Stimulated activated naive CD8-positive, alpha-beta T cell treated with anti-CD3 and anti-CD28 coated beads, Interleukin-15, amount 100 ng/mL, for 72 hours (primary cell): Measurements from ENCODE around the gene MLST8.

Source experiments
- ATAC-seq: fragments of 150-1000 bp; cut with Tn5 transposase; 2 replicates; pipeline ENCODE4 v1.10.0; 2021; ENCODE audit warnings: mild to moderate bottlenecking, moderate library complexity
- DNase-seq, 2 donors: peaks; one replicate each; pipeline ENCODE4 v3.0.0; 2021 to 2022
- H3K27ac Mint-ChIP-seq, 2 donors: one replicate each; pipeline ENCODE4 v1.8.0; 2022; ENCODE audit warnings: mild to moderate bottlenecking in 2 of 2, mixed read lengths in 2 of 2, moderate library complexity in 2 of 2
- H3K27me3 Mint-ChIP-seq: one replicate; pipeline ENCODE4 v1.8.0; 2022; ENCODE audit warnings: mixed read lengths
- H3K4me1 Mint-ChIP-seq: one replicate; pipeline ENCODE4 v1.8.0; 2022; ENCODE audit warnings: mild to moderate bottlenecking, mixed read lengths
- H3K4me3 Mint-ChIP-seq, 2 donors: one replicate each; pipeline ENCODE4 v1.8.0; 2022; ENCODE audit warnings: mild to moderate bottlenecking in 2 of 2, mixed read lengths in 2 of 2, moderate library complexity in 1 of 2
- H3K9me3 Mint-ChIP-seq, 2 donors: one replicate each; pipeline ENCODE4 v1.8.0; 2022; ENCODE audit warnings: mixed read lengths in 2 of 2

Gene MLST8

GRCh38 chr16:2205104-2205966 lies at the start of gene MLST8:
Gene MLST8 (plus strand): TSS chr16:2205454. CDS start chr16:2206086, 632 bp downstream.
- DNase-seq (peak; percentile 90 to 93), ATAC-seq (peak; percentile 85)
- Mint-ChIP-seq H3K27me3 (peaks cover 4% of the 10 kb centered on the region), H3K4me1 (peaks cover 41% of the 10 kb centered on the region), H3K4me3 (peak within 1 kb of the TSS; percentile 86 to 90), H3K9me3 (no peaks in the 10 kb centered on the region), H3K27ac (peak within 1 kb of the TSS; percentile 95 to 97)

GRCh38 chr16:2155977-2156848 lies 49.0 kb upstream of the MLST8 start:
- DNase-seq, result no peak
- H3K27ac Mint-ChIP-seq, result peak overlapping the region; percentile 83 to 97

GRCh38 chr16:2156849-2157224 lies 48.4 kb upstream of the MLST8 start:
- DNase-seq, result no peak
- H3K4me3 Mint-ChIP-seq, result peak overlapping the region; percentile 85 to 97
- H3K27ac Mint-ChIP-seq, result peak overlapping the region in 1 of 2 donors; percentile 97
- no peak for ATAC-seq
- no peaks in the 10 kb centered on the region for H3K27me3 Mint-ChIP-seq
- H3K9me3 Mint-ChIP-seq, result no peaks in the 10 kb centered on the region
- H3K4me1 Mint-ChIP-seq, result peaks cover 55% of the 10 kb centered on the region

More at GRCh38 chr16:2155977-2156848, 49.0 kb upstream of the MLST8 start:
- no peak for ATAC-seq
- peaks cover 57% of the 10 kb centered on the region for H3K4me1 Mint-ChIP-seq
- H3K4me3 Mint-ChIP-seq, result peak overlapping the region; percentile 85 to 97
- H3K27me3 Mint-ChIP-seq, result no peaks in the 10 kb centered on the region
- H3K9me3 Mint-ChIP-seq, result no peaks in the 10 kb centered on the region

GRCh38 chr16:2157480-2158261 lies 47.6 kb upstream of the MLST8 start:
- Mint-ChIP-seq H3K4me1 (peaks cover 51% of the 10 kb centered on the region), H3K4me3 (peak overlapping the region; percentile 85 to 97), H3K27ac (peak overlapping the region; percentile 57 to 76), H3K27me3 (no peaks in the 10 kb centered on the region), H3K9me3 (no peaks in the 10 kb centered on the region)
- ATAC-seq (no peak), DNase-seq (no peak)

- DNase-seq, result no peak
- H3K27me3 Mint-ChIP-seq, result no peaks in the 10 kb centered on the region
- H3K9me3 Mint-ChIP-seq, result no peaks in the 10 kb centered on the region
- H3K4me3 Mint-ChIP-seq, result no peak overlapping the region
- peak overlapping the region in 1 of 2 donors; percentile 46 for H3K27ac Mint-ChIP-seq
- no peak for ATAC-seq
- H3K4me1 Mint-ChIP-seq, result peaks cover 49% of the 10 kb centered on the region
Observed at GRCh38 chr16:2158262-2158638, 47.0 kb upstream of the MLST8 start.

- H3K9me3 Mint-ChIP-seq, result no peaks in the 10 kb centered on the region
- DNase-seq (no peak), ATAC-seq (no peak)
- H3K27me3 Mint-ChIP-seq, result no peaks in the 10 kb centered on the region
- H3K27ac Mint-ChIP-seq, result peak overlapping the region; percentile 52 to 87
- H3K4me3 Mint-ChIP-seq, result no peak overlapping the region
- peaks cover 47% of the 10 kb centered on the region for H3K4me1 Mint-ChIP-seq
Observed at GRCh38 chr16:2159175-2159838, 45.9 kb upstream of the MLST8 start.

- H3K4me1 Mint-ChIP-seq, result peaks cover 47% of the 10 kb centered on the region
- no peaks in the 10 kb centered on the region for H3K9me3 Mint-ChIP-seq
- DNase-seq (no peak), ATAC-seq (no peak)
- no peaks in the 10 kb centered on the region for H3K27me3 Mint-ChIP-seq
- peak overlapping the region in 1 of 2 donors; percentile 34 for H3K27ac Mint-ChIP-seq
- no peak overlapping the region for H3K4me3 Mint-ChIP-seq
Observed at GRCh38 chr16:2160915-2161551, 44.2 kb upstream of the MLST8 start.

- Mint-ChIP-seq H3K27ac (peak overlapping the region in 1 of 2 donors; percentile 60), H3K27me3 (no peaks in the 10 kb centered on the region), H3K4me1 (peaks cover 38% of the 10 kb centered on the region), H3K9me3 (no peaks in the 10 kb centered on the region), H3K4me3 (no peak overlapping the region)
- no peak for DNase-seq
- no peak for ATAC-seq
Observed at GRCh38 chr16:2161911-2162310, 43.3 kb upstream of the MLST8 start.

- H3K27ac Mint-ChIP-seq, result no peak overlapping the region
- ATAC-seq, result peak; percentile 13
Observed at GRCh38 chr16:2162676-2163118, 42.6 kb upstream of the MLST8 start.

GRCh38 chr16:2163211-2163881 lies 41.9 kb upstream of the MLST8 start:
- H3K9me3 Mint-ChIP-seq, result no peaks in the 10 kb centered on the region
- H3K4me3 Mint-ChIP-seq, result no peak overlapping the region
- peak overlapping the region; percentile 43 to 82 for H3K27ac Mint-ChIP-seq
- ATAC-seq, result no peak
- no peaks in the 10 kb centered on the region for H3K27me3 Mint-ChIP-seq
- H3K4me1 Mint-ChIP-seq, result peaks cover 24% of the 10 kb centered on the region
- no peak for DNase-seq

More at GRCh38 chr16:2162676-2163118, 42.6 kb upstream of the MLST8 start:
- peaks cover 30% of the 10 kb centered on the region for H3K4me1 Mint-ChIP-seq
- no peak for DNase-seq
- H3K4me3 Mint-ChIP-seq, result no peak overlapping the region
- no peaks in the 10 kb centered on the region for H3K9me3 Mint-ChIP-seq
- no peaks in the 10 kb centered on the region for H3K27me3 Mint-ChIP-seq

GRCh38 chr16:2165861-2166260 lies 39.4 kb upstream of the MLST8 start:
- ATAC-seq (no peak), DNase-seq (no peak)
- Mint-ChIP-seq H3K4me1 (peaks cover 14% of the 10 kb centered on the region), H3K4me3 (no peak overlapping the region), H3K27ac (peak overlapping the region in 1 of 2 donors; percentile 90), H3K27me3 (no peaks in the 10 kb centered on the region), H3K9me3 (no peaks in the 10 kb centered on the region)

- Mint-ChIP-seq H3K27me3 (no peaks in the 10 kb centered on the region), H3K9me3 (no peaks in the 10 kb centered on the region), H3K4me3 (no peak overlapping the region), H3K27ac (peak overlapping the region in 1 of 2 donors; percentile 90), H3K4me1 (peaks cover 14% of the 10 kb centered on the region)
- DNase-seq (no peak), ATAC-seq (no peak)
Observed at GRCh38 chr16:2166263-2167067, 38.8 kb upstream of the MLST8 start.

- ATAC-seq (no peak), DNase-seq (no peak)
- Mint-ChIP-seq H3K4me1 (peaks cover 7% of the 10 kb centered on the region), H3K27me3 (no peaks in the 10 kb centered on the region), H3K4me3 (no peak overlapping the region), H3K9me3 (no peaks in the 10 kb centered on the region), H3K27ac (peak overlapping the region in 1 of 2 donors; percentile 9)
Observed at GRCh38 chr16:2167068-2167638, 38.1 kb upstream of the MLST8 start.
